ENCODE results near the gene STK10. TPM values are rescaled to one million over a fixed set of nuclear protein-coding genes. Genes with fewer than 3 reads are reported as not detected.

Gene STK10
- total and polyA plus RNA-seq, 2 of the 8 experiments (the other 6 are each of a cell fraction or from before 2014, with no cell fraction given): 10.5 to 21.4 TPM

GRCh38 chr5:172004824-172005237, 183.2 kb downstream of the STK10 start (continued):
- no peak for TF ChIP-seq JUND (IDR thresholded peaks at IDR 0.05; ENCODE audit: low read length)

Measured in H1 (cell line).